Body of pancreas (tissue), 4 donors: ENCODE measurements around the gene ZNF608.

Source experiments
- CTCF ChIP-seq, 7 experiments: fragments of 450-650 bp in 4 of 7; fragments of 200-600 bp in 3 of 7; sonication (generic) in 3 of 7; IDR thresholded peaks; one replicate each; pipeline ENCODE4 v1.5.1; 2016 to 2019; ENCODE audit warnings: antibody characterized with exemption in 7 of 7
- POLR2A ChIP-seq, 3 donors: fragments of 450-650 bp; IDR thresholded peaks; one replicate each; pipeline ENCODE4 v1.6.1; 2016; ENCODE audit warnings: antibody characterized with exemption in 3 of 3, mild to moderate bottlenecking in 2 of 3

- no peak for TF ChIP-seq POLR2A (IDR thresholded peaks at IDR 0.05)
- no peak for TF ChIP-seq CTCF (IDR thresholded peaks at IDR 0.05)
These were observed 18.1 kb upstream of the ZNF608 start for GRCh38 chr5:124764585-124764984.
